DOHH2 (cell line): ENCODE results near the gene DTNB.

Source experiments
- H3F3A ChIP-seq: fragments of 200-600 bp; sonication (generic), shearing (Covaris generic); 2 replicates; pipeline ENCODE4 v1.6.0; 2016; ENCODE audit warnings: antibody characterized with exemption, mild to moderate bottlenecking; ENCODE audit not compliant: control insufficient read depth, insufficient read depth
- H3K27ac ChIP-seq: fragments of 200-600 bp; sonication (generic); 2 replicates; pipeline ENCODE4 v1.5.1; 2014; ENCODE audit warnings: low read depth, mild to moderate bottlenecking, low read length, moderate library complexity
- H3K27me3 ChIP-seq: fragments of 200-600 bp; sonication (generic); 2 replicates; pipeline ENCODE4 v1.6.1; 2014; ENCODE audit warnings: mild to moderate bottlenecking, low read length, mixed read lengths; ENCODE audit not compliant: control insufficient read depth
- H3K36me3 ChIP-seq: fragments of 200-600 bp; sonication (generic); 2 replicates; pipeline ENCODE4 v1.6.1; 2014; ENCODE audit warnings: mild to moderate bottlenecking, low read length, moderate library complexity, mixed read lengths; ENCODE audit not compliant: control insufficient read depth
- H3K4me1 ChIP-seq: fragments of 200-600 bp; sonication (generic); 2 replicates; pipeline ENCODE4 v1.6.1; 2014; ENCODE audit warnings: mild to moderate bottlenecking, low read length, mixed read lengths; ENCODE audit not compliant: control insufficient read depth
- H3K4me2 ChIP-seq: fragments of 200-600 bp; sonication (generic); 2 replicates; pipeline ENCODE4 v1.6.0; 2014; ENCODE audit warnings: mild to moderate bottlenecking, low read length, moderate library complexity
- H3K4me3 ChIP-seq: fragments of 200-600 bp; sonication (generic); 2 replicates; pipeline ENCODE4 v1.5.1; 2014; ENCODE audit warnings: mild to moderate bottlenecking, low read length, mixed read lengths
- H3K79me2 ChIP-seq: fragments of 200-600 bp; sonication (generic); 2 replicates; pipeline ENCODE4 v1.6.1; 2014; ENCODE audit warnings: mild to moderate bottlenecking, low read length, mixed read lengths; ENCODE audit not compliant: control insufficient read depth
- H3K9me2 ChIP-seq: fragments of 200-600 bp; sonication (generic); replicated peaks from 2 replicates; pipeline ENCODE4 v1.6.1; 2014; ENCODE audit warnings: mild to moderate bottlenecking, low read length, mixed read lengths; ENCODE audit not compliant: control insufficient read depth
- H3K9me3 ChIP-seq: fragments of 200-600 bp; sonication (generic); 2 replicates; pipeline ENCODE4 v1.6.1; 2014; ENCODE audit warnings: antibody characterized with exemption, low read length, mixed read lengths; ENCODE audit not compliant: control insufficient read depth, insufficient read depth
- H4K20me1 ChIP-seq: fragments of 200-600 bp; sonication (generic); 2 replicates; pipeline ENCODE4 v1.6.0; 2014; ENCODE audit warnings: low read depth, mild to moderate bottlenecking, antibody characterized with exemption, low read length, moderate library complexity; ENCODE audit not compliant: control insufficient read depth, insufficient read depth
- EZH2phosphoT487 ChIP-seq: fragments of 200-600 bp; sonication (generic); IDR thresholded peaks from 2 replicates; pipeline ENCODE4 v1.6.1; 2017; ENCODE audit warnings: borderline replicate concordance, mild to moderate bottlenecking, antibody characterized with exemption, low read length, moderate library complexity, mixed read lengths
- TF ChIP-seq, protein P1 (sequence below): fragments of 200-600 bp; sonication (generic); IDR thresholded peaks from one replicate; pipeline ENCODE4 v1.5.1; 2014; ENCODE audit warnings: antibody characterized with exemption, mild to moderate bottlenecking, low read depth, low read length; ENCODE audit not compliant: poor library complexity, severe bottlenecking

DTNB gene

DNA sequence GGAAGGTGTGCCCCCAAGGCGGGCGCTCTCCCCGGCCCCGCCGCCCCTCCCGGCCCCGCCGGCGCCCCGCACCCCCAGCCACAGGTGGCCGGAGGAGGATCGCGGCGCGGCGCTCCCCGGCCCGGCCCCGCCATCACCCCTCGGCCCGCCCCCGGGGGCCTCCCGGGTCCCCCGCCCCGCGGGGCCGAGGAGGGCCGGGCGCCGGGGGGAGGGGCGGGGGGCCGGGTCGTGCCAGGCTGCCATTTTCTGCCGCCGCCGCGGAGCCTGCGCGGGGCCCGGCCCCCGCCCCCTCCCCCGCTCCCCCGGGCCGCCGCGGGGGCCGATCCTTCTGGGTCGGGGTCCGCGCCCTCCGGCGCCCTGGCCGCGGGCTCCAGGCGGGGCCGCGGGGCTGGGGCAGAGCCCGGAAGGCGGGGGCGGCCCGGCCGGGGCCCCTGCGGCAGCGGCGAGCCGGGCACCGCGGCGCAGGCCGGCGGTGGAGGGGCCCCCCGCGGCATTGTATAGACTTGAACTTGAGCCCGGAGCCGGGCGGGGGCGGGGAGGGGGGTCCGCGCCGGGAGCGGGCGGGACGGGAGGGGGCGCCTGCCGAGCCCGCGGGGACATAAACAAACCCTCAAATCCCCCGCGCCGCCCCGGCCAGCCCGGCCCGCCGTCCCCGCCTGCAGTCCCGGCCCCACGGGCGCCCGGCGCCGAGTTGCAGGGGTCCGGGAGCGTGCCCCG, 332.2 kb downstream of the DTNB start:
- H3K4me2 ChIP-seq = peak overlapping the region; percentile 55; the same call in 1 of the 2 replicates
- no peaks in the 10 kb centered on the region for H3K79me2 ChIP-seq
- no peak overlapping the region for H3K27ac ChIP-seq
- no peaks in the 10 kb centered on the region for H3K27me3 ChIP-seq
- H3K9me3 ChIP-seq = no peaks in the 10 kb centered on the region
- no peaks in the 10 kb centered on the region for H3F3A ChIP-seq
- no peak for TF ChIP-seq EZH2phosphoT487
- TF ChIP-seq, protein P1, sequence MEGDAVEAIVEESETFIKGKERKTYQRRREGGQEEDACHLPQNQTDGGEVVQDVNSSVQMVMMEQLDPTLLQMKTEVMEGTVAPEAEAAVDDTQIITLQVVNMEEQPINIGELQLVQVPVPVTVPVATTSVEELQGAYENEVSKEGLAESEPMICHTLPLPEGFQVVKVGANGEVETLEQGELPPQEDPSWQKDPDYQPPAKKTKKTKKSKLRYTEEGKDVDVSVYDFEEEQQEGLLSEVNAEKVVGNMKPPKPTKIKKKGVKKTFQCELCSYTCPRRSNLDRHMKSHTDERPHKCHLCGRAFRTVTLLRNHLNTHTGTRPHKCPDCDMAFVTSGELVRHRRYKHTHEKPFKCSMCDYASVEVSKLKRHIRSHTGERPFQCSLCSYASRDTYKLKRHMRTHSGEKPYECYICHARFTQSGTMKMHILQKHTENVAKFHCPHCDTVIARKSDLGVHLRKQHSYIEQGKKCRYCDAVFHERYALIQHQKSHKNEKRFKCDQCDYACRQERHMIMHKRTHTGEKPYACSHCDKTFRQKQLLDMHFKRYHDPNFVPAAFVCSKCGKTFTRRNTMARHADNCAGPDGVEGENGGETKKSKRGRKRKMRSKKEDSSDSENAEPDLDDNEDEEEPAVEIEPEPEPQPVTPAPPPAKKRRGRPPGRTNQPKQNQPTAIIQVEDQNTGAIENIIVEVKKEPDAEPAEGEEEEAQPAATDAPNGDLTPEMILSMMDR = no peak
- no peaks in the 10 kb centered on the region for H3K9me2 ChIP-seq
- no peaks in the 10 kb centered on the region for H3K36me3 ChIP-seq
- no peaks in the 10 kb centered on the region; the same call in 1 of the 2 replicates for H4K20me1 ChIP-seq
- H3K4me3 ChIP-seq = no peak overlapping the region; the same call in 1 of the 2 replicates
- H3K4me1 ChIP-seq = peaks cover 6% of the 10 kb centered on the region; the same call in 1 of the 2 replicates

DNA sequence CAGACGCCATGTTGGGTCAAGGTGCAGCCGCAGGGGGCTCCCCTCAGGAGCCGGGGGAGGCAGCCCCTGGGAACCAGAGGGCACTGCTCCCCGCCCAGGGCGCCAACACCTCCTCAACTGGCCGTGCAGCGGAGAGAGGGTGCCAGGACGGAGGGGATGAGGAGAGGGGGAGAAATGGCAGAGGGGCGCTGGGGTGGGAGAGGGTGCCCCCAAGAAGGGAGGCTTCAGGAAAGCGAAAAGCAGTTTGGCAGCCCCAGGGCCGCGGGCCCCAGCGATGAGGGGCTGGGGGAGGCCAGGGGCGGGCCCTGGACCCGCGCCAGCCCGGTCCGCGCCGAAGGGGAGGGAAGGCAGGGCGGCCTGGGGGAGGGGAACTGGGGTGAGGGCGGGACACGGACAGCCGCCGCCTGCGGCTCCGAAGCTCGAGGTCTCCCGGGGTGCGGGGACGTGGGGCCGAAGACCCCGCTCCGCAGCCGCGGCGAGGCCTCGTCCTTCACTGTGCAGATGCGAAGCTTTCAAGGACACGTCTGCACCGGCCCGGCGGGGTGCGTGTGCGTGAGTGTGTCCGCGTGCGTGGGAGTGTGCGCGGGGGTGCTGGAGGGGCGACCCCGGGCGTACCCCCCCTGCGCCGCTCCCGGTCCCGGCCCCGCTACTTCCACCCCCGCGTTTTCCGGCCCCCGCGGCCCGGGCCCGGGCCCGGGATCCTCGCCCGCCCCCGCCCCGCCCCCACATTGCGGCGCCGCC, 333.0 kb downstream of the DTNB start:
- no peaks in the 10 kb centered on the region for H3K9me2 ChIP-seq
- no peaks in the 10 kb centered on the region for H3F3A ChIP-seq
- no peaks in the 10 kb centered on the region for H3K27me3 ChIP-seq
- H4K20me1 ChIP-seq = no peaks in the 10 kb centered on the region; the same call in 1 of the 2 replicates
- peak overlapping the region; percentile 53; the same call in 1 of the 2 replicates for H3K4me3 ChIP-seq
- no peaks in the 10 kb centered on the region for H3K79me2 ChIP-seq
- no peak overlapping the region for H3K27ac ChIP-seq
- H3K4me2 ChIP-seq = peak overlapping the region; percentile 55; the same call in 1 of the 2 replicates
- H3K4me1 ChIP-seq = peaks cover 6% of the 10 kb centered on the region; the same call in 1 of the 2 replicates
- H3K9me3 ChIP-seq = no peaks in the 10 kb centered on the region
- TF ChIP-seq EZH2phosphoT487 = no peak
- TF ChIP-seq, protein P1 = no peak
- no peaks in the 10 kb centered on the region for H3K36me3 ChIP-seq

DNA sequence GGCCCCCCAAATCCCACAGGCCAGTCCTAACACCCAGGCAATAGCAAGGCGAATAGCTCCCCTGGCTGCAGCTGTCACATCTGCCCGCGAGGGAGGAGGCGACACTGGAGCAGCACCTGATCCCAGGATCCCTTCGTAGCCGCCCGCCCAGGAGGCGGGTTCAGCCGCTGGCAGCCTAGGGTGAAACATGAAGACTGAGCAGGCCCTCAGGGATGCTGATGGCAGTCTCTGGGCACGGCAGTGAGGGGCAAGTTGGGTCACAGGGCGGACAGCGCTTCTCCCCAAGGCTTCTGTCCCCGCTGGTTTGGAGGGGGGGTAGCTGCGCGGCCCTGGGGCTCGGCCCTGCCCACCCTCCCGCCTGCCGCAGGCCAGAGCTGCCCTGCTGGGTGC, 333.6 kb downstream of the DTNB start:
- Histone ChIP-seq H3K36me3 (no peaks in the 10 kb centered on the region), H3K9me2 (no peaks in the 10 kb centered on the region), H4K20me1 (no peaks in the 10 kb centered on the region; the same call in 1 of the 2 replicates), H3K79me2 (no peaks in the 10 kb centered on the region), H3K27me3 (no peaks in the 10 kb centered on the region), H3K4me2 (no peak overlapping the region), H3K4me3 (no peak overlapping the region), H3F3A (no peaks in the 10 kb centered on the region), H3K27ac (no peak overlapping the region), H3K9me3 (no peaks in the 10 kb centered on the region), H3K4me1 (peaks cover 6% of the 10 kb centered on the region; the same call in 1 of the 2 replicates)
- no peak for TF ChIP-seq EZH2phosphoT487
- TF ChIP-seq, protein P1 = no peak
